Measurements from ENCODE around the gene DHX40.
A peak's percentile ranks its signal among the peaks of the same experiment; 100 is the strongest.
"Not testable (repeated sequence)": the region's sequence is repeated elsewhere in the genome, so short reads cannot be mapped to it uniquely, and the experiment has no call there.

Gene DHX40

GRCh38 chr17:59565171-59565958 is at the start of gene DHX40:
DHX40 (plus strand) TSS chr17:59565610; CDS start chr17:59565672, 62 bp downstream.
- DNase-seq: peak; percentile 94

- no peak for DNase-seq
Observed at GRCh38 chr17:59516451-59516850, 49.0 kb upstream of the DHX40 start.

- DNase-seq: no peak
Observed at GRCh38 chr17:59519132-59519531, 46.3 kb upstream of the DHX40 start.

- peak; percentile 42 for DNase-seq
Observed at GRCh38 chr17:59520251-59520650, 45.2 kb upstream of the DHX40 start.

- DNase-seq: peak; percentile 68
Observed at GRCh38 chr17:59521465-59522126, 43.8 kb upstream of the DHX40 start.

- not testable (repeated sequence) for DNase-seq
Observed at GRCh38 chr17:59524930-59525329, 40.5 kb upstream of the DHX40 start.

- no peak for DNase-seq
Observed at GRCh38 chr17:59525668-59526067, 39.7 kb upstream of the DHX40 start.

GRCh38 chr17:59526451-59526850 is 39.0 kb upstream of the DHX40 start:
- no peak for DNase-seq

GRCh38 chr17:59527325-59527917 is 38.0 kb upstream of the DHX40 start:
- no peak for DNase-seq

- no peak for DNase-seq
Observed at GRCh38 chr17:59527931-59528330, 37.5 kb upstream of the DHX40 start.

- no peak for DNase-seq
Observed at GRCh38 chr17:59530531-59530930, 34.9 kb upstream of the DHX40 start.

- DNase-seq: peak; percentile 44
Observed at GRCh38 chr17:59533694-59534093, 31.7 kb upstream of the DHX40 start.

GRCh38 chr17:59534583-59534982 is 30.8 kb upstream of the DHX40 start:
- peak; percentile 24 for DNase-seq

- no peak for DNase-seq
Observed at GRCh38 chr17:59538195-59538909, 27.1 kb upstream of the DHX40 start.

- DNase-seq: peak; percentile 49
Observed at GRCh38 chr17:59542960-59543635, 22.3 kb upstream of the DHX40 start.

- DNase-seq: no peak
Observed at GRCh38 chr17:59545942-59546341, 19.5 kb upstream of the DHX40 start.

- no peak for DNase-seq
Observed at GRCh38 chr17:59547131-59547915, 18.1 kb upstream of the DHX40 start.

GRCh38 chr17:59548985-59549384 is 16.4 kb upstream of the DHX40 start:
- DNase-seq: not testable (repeated sequence)

GRCh38 chr17:59550703-59551102 is 14.7 kb upstream of the DHX40 start:
- no peak for DNase-seq

- no peak for DNase-seq
Observed at GRCh38 chr17:59558039-59558438, 7.4 kb upstream of the DHX40 start.

- peak; percentile 26 for DNase-seq
Observed at GRCh38 chr17:59558953-59559352, 6.5 kb upstream of the DHX40 start.

GRCh38 chr17:59561042-59561441 is 4.4 kb upstream of the DHX40 start:
- peak; percentile 70 for DNase-seq
